Measurements from ENCODE around the gene LOXL1. TPM values are rescaled to one million over a fixed set of nuclear protein-coding genes. Genes with fewer than 3 reads are reported as not detected.

The LOXL1 gene
- total and polyA plus RNA-seq, 2 donors: 6.6 to 6.7 TPM

GRCh38 chr15:73887481-73887880, 38.8 kb upstream of the LOXL1 start:
- no peak for DNase-seq (ENCODE audit: low read depth in 6 of 9, low spot score in 9 of 9)
- Histone ChIP-seq H3K4me3 (ENCODE audit: low read length in 2 of 2) (no peak overlapping the region), H3K27me3 (ENCODE audit: control insufficient read depth in 2 of 2, insufficient read depth in 1 of 2, low read length in 1 of 2) (peaks cover 0 to 3% of the 10 kb centered on the region in 2 donors), H3K9me3 (ENCODE audit: control insufficient read depth in 2 of 2, insufficient read depth in 1 of 2, low read length in 1 of 2) (peaks cover 0 to 10% of the 10 kb centered on the region in 2 donors), H3K4me1 (ENCODE audit: control insufficient read depth in 2 of 2, insufficient read depth in 2 of 2, low read length in 2 of 2) (no peaks in the 10 kb centered on the region), H3K27ac (ENCODE audit: low read depth in 1 of 2, low read length in 1 of 2) (no peak overlapping the region), H3K36me3 (ENCODE audit: control insufficient read depth in 2 of 2, insufficient read depth in 2 of 2, low read length in 1 of 2) (no peaks in the 10 kb centered on the region)
- WGBS: 64% methylated on average over 7 of the region's 7 CpGs

- H3K27ac ChIP-seq (ENCODE audit: low read depth in 1 of 2, low read length in 1 of 2): no peak overlapping the region
- no peaks in the 10 kb centered on the region for H3K4me1 ChIP-seq (ENCODE audit: control insufficient read depth in 2 of 2, insufficient read depth in 2 of 2, low read length in 2 of 2)
- peaks cover 0 to 3% of the 10 kb centered on the region in 2 donors for H3K27me3 ChIP-seq (ENCODE audit: control insufficient read depth in 2 of 2, insufficient read depth in 1 of 2, low read length in 1 of 2)
- no peak overlapping the region for H3K4me3 ChIP-seq (ENCODE audit: low read length in 2 of 2)
- no peaks in the 10 kb centered on the region for H3K36me3 ChIP-seq (ENCODE audit: control insufficient read depth in 2 of 2, insufficient read depth in 2 of 2, low read length in 1 of 2)
- peaks cover 0 to 13% of the 10 kb centered on the region in 2 donors for H3K9me3 ChIP-seq (ENCODE audit: control insufficient read depth in 2 of 2, insufficient read depth in 1 of 2, low read length in 1 of 2)
- no peak for DNase-seq (ENCODE audit: low read depth in 6 of 9, low spot score in 9 of 9)
- 90% methylated on average over 10 of the region's 10 CpGs for WGBS
These were observed 37.8 kb upstream of the LOXL1 start for GRCh38 chr15:73888224-73889041.

- peaks cover 0 to 3% of the 10 kb centered on the region in 2 donors for H3K27me3 ChIP-seq (ENCODE audit: control insufficient read depth in 2 of 2, insufficient read depth in 1 of 2, low read length in 1 of 2)
- H3K4me1 ChIP-seq (ENCODE audit: control insufficient read depth in 2 of 2, insufficient read depth in 2 of 2, low read length in 2 of 2): no peaks in the 10 kb centered on the region
- DNase-seq (ENCODE audit: low read depth in 6 of 9, low spot score in 9 of 9): no peak
- no peak overlapping the region for H3K4me3 ChIP-seq (ENCODE audit: low read length in 2 of 2)
- no peaks in the 10 kb centered on the region for H3K36me3 ChIP-seq (ENCODE audit: control insufficient read depth in 2 of 2, insufficient read depth in 2 of 2, low read length in 1 of 2)
- 94% methylated on average over 6 of the region's 6 CpGs for WGBS
- H3K27ac ChIP-seq (ENCODE audit: low read depth in 1 of 2, low read length in 1 of 2): no peak overlapping the region
- peaks cover 0 to 13% of the 10 kb centered on the region in 2 donors for H3K9me3 ChIP-seq (ENCODE audit: control insufficient read depth in 2 of 2, insufficient read depth in 1 of 2, low read length in 1 of 2)
These were observed 37.1 kb upstream of the LOXL1 start for GRCh38 chr15:73889053-73889761.

GRCh38 chr15:73889762-73890124, 36.5 kb upstream of the LOXL1 start:
- peaks cover 0 to 3% of the 10 kb centered on the region in 2 donors for H3K27me3 ChIP-seq (ENCODE audit: control insufficient read depth in 2 of 2, insufficient read depth in 1 of 2, low read length in 1 of 2)
- H3K4me1 ChIP-seq (ENCODE audit: control insufficient read depth in 2 of 2, insufficient read depth in 2 of 2, low read length in 2 of 2): no peaks in the 10 kb centered on the region
- H3K27ac ChIP-seq (ENCODE audit: low read depth in 1 of 2, low read length in 1 of 2): no peak overlapping the region
- WGBS: 68% methylated on average over 1 of the region's 1 CpG
- DNase-seq (ENCODE audit: low read depth in 6 of 9, low spot score in 9 of 9): no peak
- H3K4me3 ChIP-seq (ENCODE audit: low read length in 2 of 2): no peak overlapping the region
- H3K36me3 ChIP-seq (ENCODE audit: control insufficient read depth in 2 of 2, insufficient read depth in 2 of 2, low read length in 1 of 2): no peaks in the 10 kb centered on the region
- peaks cover 0 to 13% of the 10 kb centered on the region in 2 donors for H3K9me3 ChIP-seq (ENCODE audit: control insufficient read depth in 2 of 2, insufficient read depth in 1 of 2, low read length in 1 of 2)

- Histone ChIP-seq H3K27me3 (ENCODE audit: control insufficient read depth in 2 of 2, insufficient read depth in 1 of 2, low read length in 1 of 2) (peaks cover 0 to 3% of the 10 kb centered on the region in 2 donors), H3K4me3 (ENCODE audit: low read length in 2 of 2) (no peak overlapping the region), H3K4me1 (ENCODE audit: control insufficient read depth in 2 of 2, insufficient read depth in 2 of 2, low read length in 2 of 2) (no peaks in the 10 kb centered on the region), H3K27ac (ENCODE audit: low read depth in 1 of 2, low read length in 1 of 2) (no peak overlapping the region), H3K36me3 (ENCODE audit: control insufficient read depth in 2 of 2, insufficient read depth in 2 of 2, low read length in 1 of 2) (no peaks in the 10 kb centered on the region), H3K9me3 (ENCODE audit: control insufficient read depth in 2 of 2, insufficient read depth in 1 of 2, low read length in 1 of 2) (peaks cover 0 to 13% of the 10 kb centered on the region in 2 donors)
- WGBS: 93% methylated on average over 11 of the region's 11 CpGs
- no peak for DNase-seq (ENCODE audit: low read depth in 6 of 9, low spot score in 9 of 9)
These were observed 34.6 kb upstream of the LOXL1 start for GRCh38 chr15:73891328-73892315.

GRCh38 chr15:73892446-73893226, 33.6 kb upstream of the LOXL1 start:
- WGBS: 98% methylated on average over 13 of the region's 13 CpGs
- Histone ChIP-seq H3K27me3 (ENCODE audit: control insufficient read depth in 2 of 2, insufficient read depth in 1 of 2, low read length in 1 of 2) (peaks cover 0 to 3% of the 10 kb centered on the region in 2 donors), H3K36me3 (ENCODE audit: control insufficient read depth in 2 of 2, insufficient read depth in 2 of 2, low read length in 1 of 2) (no peaks in the 10 kb centered on the region), H3K4me3 (ENCODE audit: low read length in 2 of 2) (no peak overlapping the region), H3K4me1 (ENCODE audit: control insufficient read depth in 2 of 2, insufficient read depth in 2 of 2, low read length in 2 of 2) (no peaks in the 10 kb centered on the region), H3K9me3 (ENCODE audit: control insufficient read depth in 2 of 2, insufficient read depth in 1 of 2, low read length in 1 of 2) (peaks cover 0 to 13% of the 10 kb centered on the region in 2 donors), H3K27ac (ENCODE audit: low read depth in 1 of 2, low read length in 1 of 2) (no peak overlapping the region)
- DNase-seq (ENCODE audit: low read depth in 6 of 9, low spot score in 9 of 9): no peak

- Histone ChIP-seq H3K4me3 (ENCODE audit: low read length in 2 of 2) (no peak overlapping the region), H3K27me3 (ENCODE audit: control insufficient read depth in 2 of 2, insufficient read depth in 1 of 2, low read length in 1 of 2) (peaks cover 0 to 3% of the 10 kb centered on the region in 2 donors), H3K4me1 (ENCODE audit: control insufficient read depth in 2 of 2, insufficient read depth in 2 of 2, low read length in 2 of 2) (no peaks in the 10 kb centered on the region), H3K36me3 (ENCODE audit: control insufficient read depth in 2 of 2, insufficient read depth in 2 of 2, low read length in 1 of 2) (no peaks in the 10 kb centered on the region), H3K9me3 (ENCODE audit: control insufficient read depth in 2 of 2, insufficient read depth in 1 of 2, low read length in 1 of 2) (peaks cover 0 to 13% of the 10 kb centered on the region in 2 donors), H3K27ac (ENCODE audit: low read depth in 1 of 2, low read length in 1 of 2) (no peak overlapping the region)
- no peak for DNase-seq (ENCODE audit: low read depth in 6 of 9, low spot score in 9 of 9)
- 97% methylated on average over 12 of the region's 12 CpGs for WGBS
These were observed 32.0 kb upstream of the LOXL1 start for GRCh38 chr15:73894133-73894814.

Data from thymus (tissue), 11 donors.